GM12801 (cell line): Measurements from ENCODE around the gene UBR2.

Experiments
- TF ChIP-seq, protein P1 (sequence below): IDR thresholded peaks from one replicate; pipeline ENCODE4 v1.5.1; 2011; ENCODE audit warnings: control low read depth; ENCODE audit not compliant: insufficient read length; ENCODE audit errors: extremely low read depth

Gene UBR2

DNA sequence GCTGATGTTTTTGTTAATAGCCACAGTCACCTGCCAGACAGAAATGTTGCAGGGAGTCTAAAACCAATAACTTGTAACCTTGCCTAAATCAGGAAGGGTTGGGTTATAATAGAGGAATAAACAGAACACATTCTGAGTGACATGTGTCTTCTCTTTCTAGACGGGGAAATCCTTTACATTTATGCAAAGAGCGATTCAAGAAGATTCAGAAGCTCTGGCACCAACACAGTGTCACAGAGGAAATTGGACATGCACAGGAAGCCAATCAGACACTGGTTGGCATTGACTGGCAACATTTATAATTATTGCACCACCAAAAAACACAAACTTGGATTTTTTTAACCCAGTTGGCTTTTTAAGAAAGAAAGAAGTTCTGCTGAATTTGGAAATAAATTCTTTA lies 127.0 kb downstream of the UBR2 start:
- TF ChIP-seq, protein P1, sequence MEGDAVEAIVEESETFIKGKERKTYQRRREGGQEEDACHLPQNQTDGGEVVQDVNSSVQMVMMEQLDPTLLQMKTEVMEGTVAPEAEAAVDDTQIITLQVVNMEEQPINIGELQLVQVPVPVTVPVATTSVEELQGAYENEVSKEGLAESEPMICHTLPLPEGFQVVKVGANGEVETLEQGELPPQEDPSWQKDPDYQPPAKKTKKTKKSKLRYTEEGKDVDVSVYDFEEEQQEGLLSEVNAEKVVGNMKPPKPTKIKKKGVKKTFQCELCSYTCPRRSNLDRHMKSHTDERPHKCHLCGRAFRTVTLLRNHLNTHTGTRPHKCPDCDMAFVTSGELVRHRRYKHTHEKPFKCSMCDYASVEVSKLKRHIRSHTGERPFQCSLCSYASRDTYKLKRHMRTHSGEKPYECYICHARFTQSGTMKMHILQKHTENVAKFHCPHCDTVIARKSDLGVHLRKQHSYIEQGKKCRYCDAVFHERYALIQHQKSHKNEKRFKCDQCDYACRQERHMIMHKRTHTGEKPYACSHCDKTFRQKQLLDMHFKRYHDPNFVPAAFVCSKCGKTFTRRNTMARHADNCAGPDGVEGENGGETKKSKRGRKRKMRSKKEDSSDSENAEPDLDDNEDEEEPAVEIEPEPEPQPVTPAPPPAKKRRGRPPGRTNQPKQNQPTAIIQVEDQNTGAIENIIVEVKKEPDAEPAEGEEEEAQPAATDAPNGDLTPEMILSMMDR = no peak

- TF ChIP-seq, protein P1 = no peak
Measured at GRCh38 chr6:42692137-42692911, 128.5 kb downstream of the UBR2 start.

- TF ChIP-seq, protein P1 = no peak
Measured at GRCh38 chr6:42693725-42694323, 130.0 kb downstream of the UBR2 start.

- TF ChIP-seq, protein P1 = no peak
Measured at GRCh38 chr6:42694586-42694985, 130.8 kb downstream of the UBR2 start.

GRCh38 chr6:42696526-42697267 lies 132.9 kb downstream of the UBR2 start:
- TF ChIP-seq, protein P1 = no peak

DNA sequence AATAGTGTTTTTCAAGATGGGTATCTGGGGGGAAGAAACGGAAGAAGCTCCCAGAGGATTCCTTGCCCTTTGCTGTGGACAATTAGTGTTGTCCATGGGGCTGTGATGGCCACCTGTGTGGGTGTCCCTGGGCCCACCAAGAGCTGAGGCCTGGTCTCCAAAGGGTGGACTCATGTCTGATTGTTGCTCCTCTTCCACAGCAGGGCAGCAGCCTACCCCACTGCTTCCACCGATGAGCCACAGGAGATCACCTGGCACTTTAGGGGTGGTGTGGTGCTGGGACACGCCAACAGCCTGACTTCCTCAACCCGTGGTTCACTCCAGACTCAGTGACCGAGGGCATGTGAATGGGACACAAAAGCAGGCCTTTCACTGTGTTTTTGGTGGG lies 133.4 kb downstream of the UBR2 start:
- TF ChIP-seq, protein P1 = no peak

DNA sequence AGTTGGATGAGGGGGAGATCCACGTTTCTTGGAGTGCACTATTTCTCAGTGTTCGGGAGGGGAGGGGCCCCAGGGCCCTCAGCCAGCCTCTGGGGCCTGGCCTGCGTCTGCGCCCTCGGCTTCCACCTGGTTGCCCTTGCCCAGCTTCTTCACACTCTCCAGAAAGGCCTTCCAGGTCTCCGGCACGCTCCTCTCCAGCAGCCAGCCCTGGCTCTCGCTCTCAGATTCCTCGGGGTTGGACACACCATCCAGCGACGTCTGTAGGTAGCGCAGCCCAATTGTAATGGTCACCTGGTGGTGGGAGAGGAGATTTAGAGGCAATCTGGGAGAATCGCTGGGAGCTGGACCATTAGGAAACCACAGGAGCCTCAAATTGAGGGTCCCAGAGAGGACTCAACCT lies 134.4 kb downstream of the UBR2 start:
- TF ChIP-seq, protein P1 = no peak
